PC-3 (cell line): ENCODE measurements around the gene ZCCHC2. TPM values are rescaled to one million over a fixed set of nuclear protein-coding genes. Genes with fewer than 3 reads are reported as not detected.

Experiments used
- ATAC-seq: fragments of 200-7000 bp; cut with Tn5 transposase; 2 replicates; pipeline ENCODE4 v1.9.1; 2020; ENCODE audit warnings: mild to moderate bottlenecking, moderate library complexity
- BruUV-seq: library from RNA; stranded (reverse); fragments of 400-500 nt; replicated peaks from 2 replicates; lab custom pipeline; 2021; lab: Mats Ljungman, UMichigan
- CTCF ChIA-PET: fragments of 300-600 bp; sonication (Branson Sonifier 250); formaldehyde crosslinking; loops from one replicate; lab custom pipeline; 2022; ENCODE audit warnings: antibody characterized with exemption; lab: Charles Lee
- POLR2A ChIA-PET: fragments of 300-600 bp; sonication (Branson Sonifier 250); formaldehyde crosslinking; loops from one replicate; lab custom pipeline; 2022; ENCODE audit warnings: antibody characterized with exemption; ENCODE audit not compliant: unreplicated experiment; lab: Charles Lee
- DNase-seq: peaks from one replicate; pipeline ENCODE4 v3.0.0-alpha.2; 2015
- H2AFZ ChIP-seq: fragments of 300-600 bp; sonication (generic); 2 replicates; pipeline ENCODE4 v1.6.0; 2016; ENCODE audit warnings: antibody characterized with exemption, low read length
- H3F3A ChIP-seq: fragments of 300-600 bp; sonication (generic); one replicate; pipeline ENCODE4 v1.6.0; 2017; ENCODE audit warnings: antibody characterized with exemption, low read length, control low read depth, mild to moderate bottlenecking; ENCODE audit not compliant: unreplicated experiment
- H3K27ac ChIP-seq: fragments of 300-600 bp; sonication (generic); 2 replicates; pipeline ENCODE4 v1.5.1; 2016; ENCODE audit warnings: mild to moderate bottlenecking, low read length
- H3K27me3 ChIP-seq: fragments of 300-600 bp; sonication (generic); 2 replicates; pipeline ENCODE4 v1.6.1; 2016; ENCODE audit warnings: low read length, mixed read lengths
- H3K36me3 ChIP-seq: fragments of 300-600 bp; sonication (generic); 2 replicates; pipeline ENCODE4 v1.6.1; 2016; ENCODE audit warnings: low read depth, mixed run types, low read length, mixed read lengths
- H3K4me1 ChIP-seq: fragments of 300-600 bp; sonication (generic); 2 replicates; pipeline ENCODE4 v1.5.1; 2016; ENCODE audit warnings: low read length; ENCODE audit not compliant: insufficient read depth
- H3K4me2 ChIP-seq: fragments of 300-600 bp; sonication (generic); 2 replicates; pipeline ENCODE4 v1.6.0; 2016; ENCODE audit warnings: low read length
- H3K4me3 ChIP-seq: fragments of 300-600 bp; sonication (generic); 2 replicates; pipeline ENCODE4 v1.5.1; 2016; ENCODE audit warnings: mild to moderate bottlenecking, low read length, mixed read lengths
- H3K79me2 ChIP-seq: fragments of 300-600 bp; sonication (generic); 2 replicates; pipeline ENCODE4 v1.6.1; 2017; ENCODE audit warnings: low read length, mixed read lengths
- H3K9ac ChIP-seq: fragments of 300-600 bp; sonication (generic); 2 replicates; pipeline ENCODE4 v1.6.0; 2016; ENCODE audit warnings: mild to moderate bottlenecking, low read length
- H3K9me2 ChIP-seq: fragments of 300-600 bp; sonication (generic); replicated peaks from 2 replicates; pipeline ENCODE4 v1.6.1; 2016; ENCODE audit warnings: mixed run types, low read length, mixed read lengths
- H3K9me3 ChIP-seq: fragments of 300-600 bp; sonication (generic); 2 replicates; pipeline ENCODE4 v1.6.1; 2016; ENCODE audit warnings: low read length, mixed read lengths
- H4K20me1 ChIP-seq: fragments of 300-600 bp; sonication (generic); 2 replicates; pipeline ENCODE4 v1.6.1; 2016; ENCODE audit warnings: low read length, mixed read lengths
- CTCF ChIP-seq: fragments of 300-600 bp; sonication (generic); conservative IDR thresholded peaks from 2 replicates; pipeline ENCODE4 v1.5.1; 2017; ENCODE audit warnings: antibody characterized with exemption, low read depth, mild to moderate bottlenecking, low read length
- EZH2 ChIP-seq: fragments of 300-600 bp; sonication (generic); IDR thresholded peaks from one replicate; pipeline ENCODE4 v1.6.1; 2017; ENCODE audit warnings: antibody characterized with exemption, mild to moderate bottlenecking, low read length; ENCODE audit not compliant: unreplicated experiment
- EZH2phosphoT487 ChIP-seq: fragments of 300-600 bp; sonication (generic); IDR thresholded peaks from 2 replicates; pipeline ENCODE4 v1.6.1; 2018; ENCODE audit warnings: mild to moderate bottlenecking, antibody characterized with exemption, low read length, borderline replicate concordance
- intact Hi-C: fragments of 100-400 bp; cut with micrococcal nuclease; formaldehyde crosslinking; loops from 2 replicates; pipeline ENCODE4 v1.9.0; 2023
- total RNA-seq: library from RNA; depleted of rRNA; stranded (reverse); fragments of >200 nt; gene quantifications from 2 replicates; pipeline ENCODE4 v1.2.3, GENCODE V29; 2014

Gene ZCCHC2
- total RNA-seq, 1 experiment from 2014 or later = 17.3 TPM

GRCh38 chr18:62518460-62519375, 4.1 kb upstream of the ZCCHC2 start:
- Histone ChIP-seq H3K4me3 (no peak overlapping the region), H3K9ac (no peak overlapping the region), H3K27ac (no peak overlapping the region), H3K4me2 (no peak overlapping the region), H3K27me3 (no peaks in the 10 kb centered on the region), H3K4me1 (peaks cover 21% of the 10 kb centered on the region), H3K9me2 (no peaks in the 10 kb centered on the region), H3K79me2 (peaks cover 18% of the 10 kb centered on the region), H3F3A (no peaks in the 10 kb centered on the region), H2AFZ (no peak overlapping the region), H3K36me3 (peaks cover 7% of the 10 kb centered on the region; the same call in 1 of the 2 replicates), H4K20me1 (no peaks in the 10 kb centered on the region), H3K9me3 (peaks cover 9% of the 10 kb centered on the region; the same call in 1 of the 2 replicates)
- peak; percentile 56 for DNase-seq
- BruUV-seq = no TSS peak
- ChIA-PET POLR2A (no interaction called here), CTCF (no interaction called here)
- ATAC-seq = no peak
- no peak for TF ChIP-seq EZH2phosphoT487
- no peak for TF ChIP-seq EZH2
- no peak for TF ChIP-seq CTCF
- intact Hi-C loops = no loop called here

- DNase-seq (no peak), ATAC-seq (no peak)
- TF ChIP-seq CTCF (no peak), EZH2phosphoT487 (no peak), EZH2 (no peak)
- H2AFZ ChIP-seq = no peak overlapping the region
- H3K9me3 ChIP-seq = peaks cover 5% of the 10 kb centered on the region; the same call in 1 of the 2 replicates
- intact Hi-C loops = loop anchor here (5.0 to 10.0 kb wide), 2 partner anchors 198 to 335 kb away; partner anchors contain the start of genes PHLPP1, PIGN and RELCH
- H3K27ac ChIP-seq = no peak overlapping the region
- H4K20me1 ChIP-seq = no peaks in the 10 kb centered on the region
- H3K4me2 ChIP-seq = no peak overlapping the region
- no peaks in the 10 kb centered on the region for H3F3A ChIP-seq
- H3K9me2 ChIP-seq = no peaks in the 10 kb centered on the region
- no peaks in the 10 kb centered on the region for H3K36me3 ChIP-seq
- peaks cover 28% of the 10 kb centered on the region for H3K79me2 ChIP-seq
- no peak overlapping the region for H3K9ac ChIP-seq
- POLR2A ChIA-PET = no interaction called here
- no peak overlapping the region for H3K4me3 ChIP-seq
- BruUV-seq = no TSS peak
- no peaks in the 10 kb centered on the region for H3K27me3 ChIP-seq
- peaks cover 21% of the 10 kb centered on the region for H3K4me1 ChIP-seq
- CTCF ChIA-PET = no interaction called here
Observed at GRCh38 chr18:62519684-62520083, 3.1 kb upstream of the ZCCHC2 start.

- Histone ChIP-seq H3F3A (no peaks in the 10 kb centered on the region), H4K20me1 (no peaks in the 10 kb centered on the region; the same call in 1 of the 2 replicates), H3K4me3 (peak overlapping the region; percentile 88), H3K9ac (no peak overlapping the region), H3K27me3 (no peaks in the 10 kb centered on the region), H3K36me3 (no peaks in the 10 kb centered on the region), H3K9me3 (no peaks in the 10 kb centered on the region), H3K27ac (no peak overlapping the region), H3K9me2 (no peaks in the 10 kb centered on the region), H2AFZ (no peak overlapping the region), H3K79me2 (peaks cover 42% of the 10 kb centered on the region), H3K4me1 (peaks cover 21% of the 10 kb centered on the region), H3K4me2 (peak overlapping the region; percentile 87)
- ChIA-PET CTCF (no interaction called here), POLR2A (interaction anchor here (0.5 kb wide), 1 partner anchor 15 kb away, joined by 6 read pairs; no protein-coding TSS in a partner anchor)
- ATAC-seq (no peak), DNase-seq (no peak)
- intact Hi-C loops = loop anchor here (5.0 to 10.0 kb wide), 2 partner anchors 196 to 336 kb away; partner anchors contain the start of genes PHLPP1, PIGN and RELCH
- TF ChIP-seq CTCF (no peak), EZH2 (no peak), EZH2phosphoT487 (no peak)
- BruUV-seq = no TSS peak
Observed at GRCh38 chr18:62521082-62521481, 1.7 kb upstream of the ZCCHC2 start.
